GM04504 (cell line): ENCODE results near the gene SEC11A.
A peak's percentile ranks its signal among the peaks of the same experiment; 100 is the strongest.
"Not testable (repeated sequence)": the region's sequence is repeated elsewhere in the genome, so short reads cannot be mapped to it uniquely, and the experiment has no call there.

Experiments
- DNase-seq: peaks from one replicate; pipeline ENCODE4 v3.0.0-alpha.2; 2012; ENCODE audit warnings: low read depth

The SEC11A gene

DNA sequence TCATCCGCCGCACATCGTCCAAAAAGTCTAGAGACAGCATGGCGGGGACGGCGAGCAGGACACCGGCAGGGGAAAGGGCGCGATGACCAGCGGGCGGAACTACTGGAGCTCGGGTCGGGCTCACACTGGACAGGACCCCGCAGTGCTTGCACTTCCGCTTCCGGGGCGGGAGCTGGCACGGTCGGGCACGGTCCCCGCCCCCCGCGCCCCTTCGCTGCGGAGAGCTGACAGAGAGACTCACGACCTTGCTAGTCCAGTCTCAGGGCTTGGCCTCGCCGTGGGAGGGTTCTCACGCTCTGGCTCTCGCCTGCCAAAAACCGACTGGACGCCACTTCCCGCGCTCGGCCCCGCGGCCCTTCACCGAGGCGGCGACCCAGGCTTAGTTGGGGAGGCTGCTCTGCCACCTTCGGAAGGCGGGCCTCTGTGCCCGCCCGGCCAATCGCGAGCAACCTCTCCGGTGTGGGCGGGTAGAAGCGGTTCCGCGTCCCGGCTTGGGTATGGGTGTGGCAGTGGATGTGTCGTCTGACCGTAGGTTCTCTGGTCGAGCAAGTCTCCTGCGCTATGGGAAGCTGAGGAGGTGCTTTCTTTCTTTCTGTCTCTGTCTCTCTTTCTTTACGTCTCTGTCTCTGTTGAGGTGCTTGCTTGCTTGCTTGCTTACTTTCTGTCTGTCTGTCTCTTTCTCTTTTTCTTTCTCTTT is at the start of gene SEC11A:
TSS of gene SEC11A (minus strand) at position 104 of the 697 bp plus-strand sequence. CDS start at position 40, 64 bp downstream.
- peak; percentile 89 for DNase-seq

DNA sequence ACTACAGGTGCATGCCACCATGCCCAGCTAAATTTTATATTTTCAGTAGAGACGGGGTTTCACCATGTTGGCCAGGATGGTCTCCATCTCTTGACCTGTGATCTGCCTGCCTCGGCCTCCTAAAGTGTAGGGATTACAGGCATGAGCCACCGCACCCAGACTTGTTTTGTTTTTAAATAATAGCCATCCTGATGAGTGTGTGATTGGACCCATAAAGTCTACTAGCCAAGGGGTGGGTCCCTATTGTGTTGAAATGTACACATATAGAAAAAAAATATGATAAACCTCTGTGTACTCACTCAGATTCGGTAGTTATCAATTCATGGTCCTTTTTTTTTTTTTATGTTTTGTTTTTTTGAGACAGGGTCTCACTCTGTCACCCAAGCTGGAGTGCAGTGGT is 49.7 kb upstream of the SEC11A start:
- DNase-seq = no peak

DNA sequence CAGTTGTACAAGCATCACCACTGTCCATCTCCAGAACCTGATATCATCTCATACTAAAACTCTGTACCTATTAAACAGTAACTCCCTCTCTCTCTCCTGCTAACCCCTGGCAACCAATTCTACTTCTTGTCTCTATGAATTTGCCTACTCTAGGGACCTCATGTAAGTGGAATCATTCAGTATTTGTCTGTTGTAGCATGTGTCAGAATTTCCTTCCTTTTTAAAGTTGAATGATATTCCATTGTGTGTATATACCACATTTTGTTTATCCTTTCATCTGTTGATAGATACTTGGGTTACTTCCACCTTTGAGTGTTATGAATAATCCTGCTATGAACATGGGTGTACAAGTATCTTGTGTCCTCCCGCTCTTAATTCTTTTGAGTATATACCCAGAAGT is 49.0 kb upstream of the SEC11A start:
- no peak for DNase-seq

DNA sequence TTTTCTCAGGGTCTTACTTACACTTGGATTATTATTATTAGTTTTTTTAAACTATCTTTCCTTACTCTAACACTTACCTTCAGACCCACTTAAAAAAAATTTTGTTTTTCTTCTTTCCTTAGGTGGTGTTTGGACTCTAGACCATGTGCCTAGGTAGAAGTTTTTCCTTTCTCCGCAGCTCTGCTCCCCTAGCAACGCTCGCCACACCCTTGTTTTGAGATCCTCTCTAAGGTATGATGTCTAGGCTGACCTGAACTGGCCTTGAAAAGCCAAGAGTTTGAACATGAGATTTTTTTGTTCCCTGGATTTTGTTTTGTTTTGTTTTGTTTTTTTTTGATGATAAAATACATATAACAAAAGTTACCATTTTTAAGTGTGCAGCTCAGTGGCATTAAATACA is 48.6 kb upstream of the SEC11A start:
- no peak for DNase-seq

DNA sequence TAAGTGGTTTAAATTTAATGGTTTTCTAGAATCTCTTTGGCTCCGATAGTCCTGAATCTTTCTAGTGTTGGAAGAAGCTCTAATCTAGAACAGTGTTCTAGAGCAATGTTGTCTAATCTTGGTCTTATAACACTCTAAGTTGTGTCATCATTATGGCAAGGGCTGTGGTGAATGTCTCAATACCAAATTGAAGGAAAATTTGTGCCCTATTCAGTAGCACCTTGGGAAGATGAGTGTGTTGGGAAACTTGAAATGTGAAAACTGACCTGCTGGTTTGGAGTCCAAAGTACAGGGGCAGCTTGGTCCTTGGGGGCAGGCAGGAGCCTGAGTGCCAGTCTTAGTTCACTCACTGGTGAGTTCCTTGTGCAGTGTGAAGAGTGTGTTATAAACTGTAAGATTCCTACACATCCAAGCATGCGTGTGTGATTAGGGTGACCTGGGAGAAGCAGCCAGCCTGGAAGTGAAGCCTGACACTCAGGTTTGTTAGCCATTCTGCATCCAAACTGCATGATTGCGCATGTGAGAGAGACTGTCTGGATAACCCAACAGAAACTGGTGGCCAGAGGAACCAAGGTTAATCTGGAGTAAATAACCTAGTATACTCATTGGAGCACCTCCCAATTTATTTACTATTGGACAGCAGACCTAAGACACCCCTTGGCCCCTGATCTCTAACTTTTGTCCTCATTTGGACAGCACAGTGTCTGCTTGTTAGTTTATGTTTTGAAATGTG is 47.1 kb upstream of the SEC11A start:
- DNase-seq = no peak

DNA sequence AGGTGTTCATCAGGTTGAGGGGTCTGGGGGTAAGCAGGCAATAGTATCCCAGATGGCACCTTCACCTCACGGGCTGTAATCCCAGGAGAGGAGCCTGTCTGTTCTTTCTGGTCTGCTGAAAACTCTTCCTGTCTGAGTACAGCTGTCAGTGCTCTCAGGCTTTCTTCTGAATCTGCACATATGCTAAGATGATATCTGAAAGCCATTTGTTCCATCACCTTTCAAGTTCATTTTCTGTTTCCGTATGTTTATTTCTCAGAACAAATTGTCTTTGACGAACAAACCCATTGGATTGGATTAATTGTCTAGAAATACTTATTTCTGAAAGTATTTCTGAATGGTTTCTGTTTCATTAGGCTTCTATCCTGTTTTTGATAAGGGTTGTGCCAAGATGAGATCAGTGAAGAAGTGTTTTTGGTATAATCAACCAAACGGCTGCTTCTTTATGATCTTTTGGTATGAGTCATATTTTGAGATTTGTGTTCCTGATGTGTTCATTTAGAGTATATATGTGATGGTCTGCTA is 45.7 kb upstream of the SEC11A start:
- DNase-seq = no peak

DNA sequence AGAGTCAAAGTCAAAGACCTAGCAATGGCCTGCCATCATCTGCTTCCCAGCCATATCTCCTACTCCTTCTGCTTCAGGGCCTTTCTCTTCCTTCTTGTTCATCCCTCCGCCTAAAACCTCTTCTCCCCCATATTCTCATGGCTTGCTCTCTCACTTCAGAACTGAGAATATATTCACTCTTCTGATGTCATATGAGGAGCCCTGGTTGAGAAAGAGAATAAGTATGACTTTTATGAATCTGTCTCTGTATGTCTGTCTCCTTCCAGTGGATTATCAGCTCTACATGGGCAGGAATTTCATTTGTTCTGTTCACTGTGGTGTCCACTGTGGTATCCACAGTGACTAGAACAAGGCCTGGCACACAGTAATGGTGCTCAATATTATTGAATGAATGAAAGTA is 44.3 kb upstream of the SEC11A start:
- DNase-seq = no peak

DNA sequence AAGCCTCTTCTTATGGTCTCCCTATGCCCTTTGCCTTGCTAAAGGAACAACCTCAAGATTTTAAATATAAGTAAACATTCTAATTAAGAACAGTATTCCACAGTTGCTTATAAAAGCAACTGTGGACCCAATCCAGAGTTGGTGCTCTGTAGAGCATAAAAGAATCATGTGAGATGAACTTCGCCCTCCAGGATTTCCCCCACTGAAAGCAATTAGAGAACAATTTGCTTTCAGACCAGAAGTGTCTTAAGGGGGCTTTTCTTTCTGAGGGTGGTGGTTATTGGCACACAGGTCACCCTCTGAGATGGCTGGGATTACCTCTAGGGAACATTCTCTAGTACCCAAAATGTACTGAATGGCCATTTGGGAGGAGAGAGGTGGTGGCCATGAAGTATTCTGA is 43.1 kb upstream of the SEC11A start:
- no peak for DNase-seq

DNA sequence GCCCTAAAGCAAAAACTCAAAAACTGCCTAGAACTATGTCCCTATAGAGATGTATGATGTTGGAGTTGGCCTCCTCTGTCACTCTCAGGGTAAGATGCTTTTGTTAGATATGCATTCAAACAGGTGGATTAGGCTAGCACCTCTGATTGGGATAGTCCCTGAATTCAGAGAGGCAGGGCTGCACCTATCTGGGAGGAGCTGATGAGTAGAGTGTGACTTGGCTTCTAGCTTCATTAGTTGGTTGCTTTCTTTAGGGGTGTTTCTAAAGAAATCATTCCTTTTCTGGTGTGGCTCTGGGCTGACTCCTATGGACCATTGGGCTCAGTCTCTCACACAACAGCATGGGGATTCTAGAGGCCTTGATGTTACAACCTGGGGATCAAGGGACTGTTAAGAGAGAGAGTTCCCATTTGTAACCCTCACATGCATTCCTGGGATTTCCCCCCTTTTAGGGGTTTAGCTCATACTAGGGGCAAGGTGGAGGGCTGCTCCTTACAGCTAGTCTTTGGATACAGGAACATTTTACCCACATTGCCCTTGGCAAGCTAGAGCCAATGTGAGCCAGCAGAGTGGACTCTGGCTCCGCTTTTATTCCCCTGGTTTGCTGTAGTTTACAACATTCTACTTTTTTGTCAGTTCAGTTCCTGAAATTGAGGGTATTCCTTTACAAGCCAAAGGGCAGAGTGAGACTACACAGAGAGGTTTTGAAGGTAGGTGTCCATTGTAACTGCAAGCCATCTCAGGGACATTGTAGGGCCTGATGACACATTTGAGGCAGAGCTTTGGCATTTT is 40.0 kb upstream of the SEC11A start:
- DNase-seq = no peak

DNA sequence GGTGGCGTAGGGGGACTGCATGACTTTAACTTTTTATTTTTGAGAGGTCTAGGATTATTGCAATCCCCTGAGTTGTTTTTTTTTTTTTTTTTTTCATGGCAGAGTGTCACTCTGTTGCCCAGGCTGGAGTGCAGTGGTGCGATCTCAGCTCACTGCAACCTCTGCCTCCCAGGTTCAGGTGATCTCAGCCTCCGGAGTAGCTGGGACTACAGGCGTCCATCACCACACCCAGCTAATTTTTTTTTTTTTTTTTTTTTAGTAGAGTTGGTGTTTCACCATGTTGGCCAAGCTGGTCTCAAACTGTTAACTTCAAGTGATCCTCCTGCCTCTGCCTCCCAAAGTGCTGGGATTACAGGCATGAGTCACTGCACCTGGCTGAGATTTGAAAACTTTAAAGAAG is 39.0 kb upstream of the SEC11A start:
- not testable (repeated sequence) for DNase-seq

DNA sequence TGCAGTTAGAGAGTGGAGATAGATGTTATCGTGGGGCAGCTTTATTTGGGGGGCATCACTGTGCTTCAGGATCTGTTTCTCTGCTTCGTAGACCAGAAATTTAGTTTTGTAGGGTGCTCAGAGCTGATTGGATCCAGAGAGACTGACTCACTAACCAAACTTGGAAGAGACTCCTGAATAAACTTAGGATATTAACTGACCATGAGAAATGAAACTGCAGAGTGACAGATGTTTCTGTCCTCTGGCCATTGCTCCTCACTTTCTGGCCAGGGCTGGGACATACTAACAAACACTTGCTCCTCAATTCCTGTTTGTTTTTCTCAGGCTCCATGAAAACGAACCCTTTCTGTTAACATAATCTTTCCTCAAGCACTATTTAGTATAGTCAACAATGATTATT is 36.8 kb upstream of the SEC11A start:
- peak; percentile 24 for DNase-seq

DNA sequence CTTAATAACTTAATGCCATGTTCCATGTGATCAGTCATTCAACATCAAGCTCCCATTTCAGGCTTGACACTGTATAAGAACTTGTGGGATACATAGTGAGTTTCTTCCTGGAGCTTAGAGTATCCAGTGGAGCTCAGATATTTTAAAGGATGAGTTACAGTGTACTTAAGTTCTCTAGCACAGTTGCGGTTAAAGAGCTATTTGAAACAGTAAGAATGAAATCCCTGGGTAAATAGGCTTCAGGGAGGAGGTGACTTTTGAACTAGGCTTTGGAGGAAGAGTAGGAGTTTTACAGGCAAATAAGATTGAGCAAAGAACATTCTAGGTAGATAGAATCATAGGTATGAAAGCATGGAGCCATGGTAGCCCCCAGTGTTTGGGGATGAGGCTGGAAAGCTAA is 36.3 kb upstream of the SEC11A start:
- DNase-seq = no peak

DNA sequence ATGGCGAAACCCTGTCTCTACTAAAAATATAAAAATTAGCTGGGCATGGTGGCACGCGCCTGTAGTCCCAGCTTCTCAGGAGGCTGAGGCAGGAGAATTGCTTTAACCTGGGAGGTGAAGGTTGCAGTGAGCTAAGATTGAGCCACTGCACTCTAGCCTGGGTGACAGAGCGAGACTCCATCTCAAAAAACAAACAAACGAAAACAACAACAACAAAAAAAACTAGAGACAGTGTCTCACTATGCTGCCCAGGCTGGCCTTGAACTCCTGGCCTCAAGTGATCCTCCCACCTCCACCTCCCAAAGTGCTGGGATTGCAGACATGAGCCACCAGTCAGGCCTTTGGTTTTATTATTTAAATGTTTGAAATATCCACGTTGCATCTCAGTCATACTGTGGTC is 35.8 kb upstream of the SEC11A start:
- DNase-seq = not testable (repeated sequence)

DNA sequence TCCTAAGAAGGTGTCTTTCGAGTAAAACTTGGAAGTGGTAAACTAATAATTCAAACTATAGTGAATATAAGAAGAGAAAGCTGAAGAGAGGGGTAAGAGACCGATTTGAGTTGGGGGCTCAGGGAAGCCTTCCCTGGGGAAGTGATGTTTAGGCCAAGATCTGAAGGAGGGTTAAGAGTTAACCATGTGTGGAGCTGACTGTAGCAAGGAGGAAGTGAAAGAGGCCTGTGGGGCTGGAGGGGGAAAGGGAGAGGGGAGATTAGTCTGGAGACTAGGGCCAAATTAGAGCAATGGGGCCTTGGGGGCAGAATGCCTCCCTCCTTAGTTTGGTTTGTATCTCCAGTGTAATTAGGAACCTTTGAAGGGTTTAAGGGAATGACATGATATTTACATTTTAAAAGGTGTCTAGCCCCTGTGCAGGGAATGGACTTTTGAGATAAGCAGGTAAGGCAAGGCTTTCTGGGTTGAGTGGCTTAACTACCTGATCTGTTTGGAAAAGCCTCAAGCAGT is 34.7 kb upstream of the SEC11A start:
- no peak for DNase-seq

DNA sequence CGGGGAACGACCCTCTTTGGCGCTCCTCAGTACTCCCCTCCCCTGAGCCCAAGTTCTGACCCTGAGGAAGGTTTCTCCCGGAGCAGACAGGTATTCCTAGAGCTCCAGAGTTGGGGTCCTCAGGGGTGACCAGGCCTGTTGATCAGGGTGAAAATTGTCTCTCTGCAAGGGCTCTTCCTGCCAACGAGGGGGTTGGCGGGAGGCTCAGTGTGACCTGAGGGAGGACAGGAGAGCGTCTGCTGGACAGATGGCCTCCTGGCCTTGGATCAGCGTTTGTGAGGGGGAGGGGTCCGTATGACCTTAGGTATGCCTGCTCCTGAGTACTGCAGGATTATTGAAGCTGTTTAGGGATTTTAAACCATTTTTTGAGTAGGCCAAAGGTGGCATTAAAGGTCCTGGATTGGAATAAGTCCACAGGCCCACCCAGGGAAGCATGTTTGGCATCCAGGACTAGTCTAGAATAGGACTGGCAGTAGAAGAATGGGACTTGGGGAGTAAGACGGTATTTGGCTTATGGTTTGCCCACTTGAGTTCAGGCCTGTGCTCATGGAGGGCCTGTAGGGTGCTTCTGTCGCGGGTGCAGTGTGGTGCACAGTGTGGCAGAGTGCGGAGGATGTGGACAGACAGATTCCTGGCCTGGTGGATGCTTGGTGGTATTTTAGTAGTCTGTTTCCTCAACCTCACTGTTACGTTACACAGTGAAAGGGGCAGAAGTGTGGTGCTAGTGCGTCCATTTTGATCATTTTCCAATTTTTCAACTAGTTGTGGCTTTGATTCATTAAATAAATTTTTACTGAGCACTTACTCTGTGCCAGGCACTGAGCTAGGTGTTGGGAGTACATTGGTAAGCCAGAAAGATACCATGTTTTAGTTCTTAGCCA is 33.4 kb upstream of the SEC11A start:
- DNase-seq = no peak

DNA sequence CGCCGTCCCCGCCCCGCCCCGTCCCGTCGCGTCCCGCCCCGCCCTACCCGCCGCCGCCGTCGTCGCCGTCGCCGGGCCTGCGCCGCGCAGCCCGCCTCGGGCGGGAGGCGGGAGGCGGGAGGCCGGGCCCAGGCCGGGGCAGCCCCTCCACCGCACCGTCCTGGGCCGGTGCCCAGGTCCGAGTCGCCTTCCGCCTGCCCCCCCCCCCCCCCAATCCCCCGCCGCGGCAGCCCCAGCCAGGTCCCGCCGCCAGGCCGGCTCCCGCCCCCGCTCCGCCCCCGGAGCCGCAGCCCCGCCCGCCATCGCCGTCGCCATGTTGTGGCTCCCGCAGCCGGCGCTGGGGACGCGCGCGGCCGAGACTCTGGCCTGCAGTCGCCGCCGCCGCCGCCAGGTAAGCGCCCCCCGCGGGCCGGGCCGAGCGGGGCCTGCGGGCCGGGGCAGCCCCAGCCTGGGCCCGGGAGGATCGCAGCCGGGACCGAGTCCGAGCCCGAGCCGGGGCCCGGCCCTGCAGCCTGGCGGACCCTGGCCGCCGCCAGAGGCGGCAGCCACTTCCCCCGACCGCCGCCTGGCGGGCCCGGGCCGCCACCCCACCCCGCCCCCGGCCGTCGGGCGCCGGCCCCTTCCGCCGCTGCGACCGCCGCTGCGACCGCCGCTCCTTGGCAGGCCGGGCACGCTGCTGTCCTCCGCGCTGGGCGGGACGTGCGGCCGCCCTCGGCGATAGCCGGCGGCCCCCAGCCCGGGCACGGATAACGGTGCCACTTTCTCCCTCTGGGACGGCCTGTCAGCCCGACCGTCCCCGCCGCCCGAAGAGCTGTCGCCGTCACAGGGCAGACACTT is 32.6 kb upstream of the SEC11A start, which contains the start of gene ZNF592:
TSS of gene ZNF592 (plus strand) at position 319 of the 837 bp plus-strand sequence. CDS start 34,084 bp downstream, outside the sequence.
- peak; percentile 64 for DNase-seq

DNA sequence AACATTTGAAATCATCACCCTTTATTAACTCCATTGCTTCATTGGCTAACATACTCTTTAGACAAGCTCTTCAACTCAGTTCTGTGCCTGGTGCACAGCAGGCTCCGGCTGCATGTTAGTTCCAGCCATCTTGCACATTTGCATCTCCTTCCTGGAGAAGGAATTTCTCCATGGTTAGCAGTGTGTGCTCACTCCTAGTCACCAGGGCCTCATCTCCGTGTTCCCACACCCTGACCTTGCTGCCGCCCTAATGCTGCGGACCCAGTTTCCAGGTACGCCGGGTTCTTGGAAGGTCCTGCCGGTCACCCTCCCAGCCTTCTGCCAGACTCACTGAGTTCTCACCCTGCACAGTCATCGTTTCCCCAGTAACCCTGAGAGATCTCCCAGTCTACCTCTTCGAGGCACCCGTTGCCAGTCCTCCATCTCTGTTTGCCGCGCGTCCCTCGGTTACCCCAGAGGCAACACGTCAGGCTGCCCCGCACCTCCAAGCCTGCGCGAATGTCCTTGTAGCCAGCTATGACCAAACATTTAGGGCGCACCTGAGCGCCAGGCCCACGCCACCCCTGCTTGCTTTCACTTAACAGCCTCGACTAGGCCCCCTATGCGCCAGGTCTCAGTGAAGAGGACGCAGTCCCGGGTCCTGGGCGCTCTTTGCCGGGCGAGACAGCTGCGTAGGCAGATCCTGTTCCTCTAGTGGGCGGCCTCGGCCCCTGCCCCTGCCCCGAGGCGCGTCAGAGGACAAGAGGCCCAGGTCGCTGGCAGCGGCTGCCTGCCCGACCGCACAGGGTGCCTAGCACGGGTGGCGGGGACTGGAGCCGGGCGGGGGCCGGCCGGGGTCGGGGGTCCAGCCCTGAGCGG is 31.7 kb upstream of the SEC11A start:
- peak; percentile 34 for DNase-seq

DNA sequence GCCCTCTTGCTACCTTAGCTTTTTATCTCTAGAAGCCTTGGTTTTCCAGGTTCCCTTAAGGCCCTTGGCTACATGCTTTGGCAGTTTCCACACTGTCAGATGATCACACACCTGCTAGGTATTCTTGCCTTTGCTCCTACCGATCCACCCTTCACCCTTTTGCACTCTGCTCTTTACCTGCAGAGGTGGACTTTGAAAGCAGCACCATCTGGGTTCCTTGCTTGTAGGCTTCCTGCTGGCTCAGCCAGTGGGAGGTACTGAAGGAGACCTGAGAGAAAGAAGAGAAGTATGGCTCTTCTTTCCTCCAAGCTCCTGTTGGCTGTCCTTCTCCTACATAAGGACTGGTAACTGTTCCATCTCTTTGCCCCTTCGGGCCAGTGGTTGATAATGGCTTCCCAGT is 25.2 kb upstream of the SEC11A start:
- DNase-seq = no peak

DNA sequence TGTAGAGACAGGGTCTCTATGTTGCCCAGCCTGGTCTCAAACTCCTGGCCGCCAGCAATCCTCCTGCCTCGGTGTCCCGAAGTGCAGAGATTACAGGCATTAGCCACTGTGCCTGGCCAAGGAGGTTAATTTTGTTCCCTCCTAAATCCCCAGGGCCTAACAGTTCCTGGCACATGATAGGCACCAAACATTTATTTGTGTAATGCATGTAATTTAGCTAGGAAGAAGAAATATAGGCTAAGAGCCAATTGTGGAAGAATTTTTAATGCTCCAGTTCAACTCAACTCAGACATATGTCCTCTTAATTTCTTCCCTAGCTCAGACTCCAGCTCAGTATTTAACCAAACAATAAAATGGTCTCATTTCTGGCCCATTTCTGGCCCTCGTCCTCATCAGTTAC is 24.8 kb upstream of the SEC11A start:
- DNase-seq = no peak
